ENCODE data around the gene RPL10.

RPL10 gene

GRCh38 chrX:154397888-154398667 is at the start of gene RPL10:
TSS of gene RPL10 (plus strand) at chrX:154398377. CDS start at chrX:154398520, 143 bp downstream.
- peak; percentile 87 to 88 for DNase-seq

GRCh38 chrX:154348646-154349358 is 49.4 kb upstream of the RPL10 start:
- no peak for DNase-seq

GRCh38 chrX:154349359-154349935 is 48.7 kb upstream of the RPL10 start:
- no peak for DNase-seq

GRCh38 chrX:154349979-154350378 is 48.2 kb upstream of the RPL10 start:
- DNase-seq = no peak

- DNase-seq = no peak
These were observed 47.6 kb upstream of the RPL10 start for GRCh38 chrX:154350429-154351182.

GRCh38 chrX:154351183-154352011 is 46.8 kb upstream of the RPL10 start:
- DNase-seq = no peak

- DNase-seq = no peak
These were observed 46.2 kb upstream of the RPL10 start for GRCh38 chrX:154352012-154352401.

- DNase-seq = no peak
These were observed 45.7 kb upstream of the RPL10 start for GRCh38 chrX:154352466-154352865.

GRCh38 chrX:154353172-154353843 is 44.9 kb upstream of the RPL10 start:
- no peak for DNase-seq

GRCh38 chrX:154354013-154354412 is 44.2 kb upstream of the RPL10 start:
- no peak for DNase-seq

- DNase-seq = no peak
These were observed 43.7 kb upstream of the RPL10 start for GRCh38 chrX:154354516-154354915.

GRCh38 chrX:154355094-154355775 is 42.9 kb upstream of the RPL10 start:
- no peak for DNase-seq

- no peak for DNase-seq
These were observed 42.4 kb upstream of the RPL10 start for GRCh38 chrX:154355776-154356140.

GRCh38 chrX:154356596-154356995 is 41.6 kb upstream of the RPL10 start:
- no peak for DNase-seq

GRCh38 chrX:154357205-154357604 is 41.0 kb upstream of the RPL10 start:
- no peak for DNase-seq

- DNase-seq = no peak
These were observed 40.2 kb upstream of the RPL10 start for GRCh38 chrX:154358011-154358410.

GRCh38 chrX:154358829-154359228 is 39.3 kb upstream of the RPL10 start:
- DNase-seq = no peak

- DNase-seq = no peak
These were observed 38.6 kb upstream of the RPL10 start for GRCh38 chrX:154359362-154360154.

- DNase-seq = no peak
These were observed 37.9 kb upstream of the RPL10 start for GRCh38 chrX:154360155-154360713.
